GM19043 (cell line): Measurements from ENCODE around the gene ZNF354C.

ENCODE experiments used
- ATAC-seq: cut with Tn5 transposase; IDR thresholded peaks from one replicate; pipeline ENCODE4 v1.9.1; 2021; ENCODE audit warnings: low read depth; ENCODE audit not compliant: unreplicated experiment

The ZNF354C gene

DNA sequence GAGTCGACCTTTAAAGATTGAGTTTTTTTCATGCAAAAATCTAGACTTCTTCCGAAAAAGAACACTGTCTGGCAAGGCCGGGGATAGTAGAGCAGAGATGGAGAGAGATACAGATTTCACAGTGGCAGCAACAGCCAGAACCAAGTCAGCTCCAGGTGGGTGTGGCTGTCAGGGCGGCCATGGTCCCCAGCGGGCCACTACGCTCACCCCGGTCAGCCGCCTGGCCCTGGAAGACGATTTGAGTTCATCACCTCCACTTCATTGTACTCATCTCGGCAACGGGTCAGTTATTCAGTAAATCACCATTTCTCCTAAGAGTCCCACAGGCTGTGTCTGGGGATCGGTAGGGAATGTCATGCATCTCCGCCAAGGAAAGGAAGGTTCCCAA, 53.0 kb downstream of the ZNF354C start:
- no peak for ATAC-seq

DNA sequence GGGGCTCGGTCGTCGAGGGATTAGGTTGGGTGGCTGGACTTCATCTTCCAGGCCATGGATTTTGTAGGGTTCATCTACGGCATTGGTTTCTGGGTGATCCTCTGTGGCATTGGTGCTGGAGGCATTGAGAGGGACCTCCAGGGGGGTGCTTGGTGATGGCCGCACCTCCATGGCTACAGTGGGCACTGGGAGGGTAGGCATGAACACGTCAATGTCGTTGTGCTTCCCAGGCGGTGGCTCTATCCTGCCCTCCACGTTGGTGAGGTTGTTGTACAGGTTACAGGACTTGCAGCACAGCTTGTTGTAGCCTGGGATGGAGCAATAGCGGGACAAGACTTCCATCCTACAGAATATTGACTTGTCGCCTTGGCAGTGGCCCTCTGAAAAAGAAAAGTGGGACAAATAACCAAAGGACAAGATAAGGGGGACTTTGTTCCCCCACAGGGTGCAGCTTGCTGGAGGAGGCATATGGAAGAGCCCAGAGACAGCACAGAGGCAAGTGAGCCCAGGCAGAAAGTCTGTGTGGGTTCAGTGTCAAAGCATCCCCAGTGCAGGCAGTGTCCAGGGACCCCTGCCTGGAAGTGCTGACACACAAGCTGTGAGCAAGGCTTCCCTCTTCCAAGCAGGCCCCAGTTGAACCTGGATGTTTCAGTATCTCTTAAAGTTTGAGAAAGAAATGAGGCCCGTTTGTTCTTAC, 53.9 kb downstream of the ZNF354C start:
- no peak for ATAC-seq

DNA sequence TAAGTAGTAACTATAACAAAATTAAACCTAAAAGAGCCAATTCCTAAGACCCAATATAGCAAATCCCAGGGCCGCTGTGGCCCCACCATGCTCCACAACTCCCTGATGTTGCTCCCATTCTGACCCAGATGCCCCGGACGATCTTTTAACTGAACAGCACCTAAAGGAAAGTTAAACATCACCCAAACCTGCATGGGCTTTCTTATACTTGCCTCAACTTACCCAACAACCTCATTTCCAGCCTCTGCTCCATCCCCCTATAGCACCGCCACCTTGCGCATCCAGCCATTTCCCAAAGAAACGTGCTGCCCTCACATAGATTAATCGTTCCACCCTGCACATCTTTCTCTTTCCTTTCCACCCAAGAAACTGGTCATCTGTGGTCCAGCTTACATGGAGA, 54.6 kb downstream of the ZNF354C start:
- ATAC-seq = no peak

DNA sequence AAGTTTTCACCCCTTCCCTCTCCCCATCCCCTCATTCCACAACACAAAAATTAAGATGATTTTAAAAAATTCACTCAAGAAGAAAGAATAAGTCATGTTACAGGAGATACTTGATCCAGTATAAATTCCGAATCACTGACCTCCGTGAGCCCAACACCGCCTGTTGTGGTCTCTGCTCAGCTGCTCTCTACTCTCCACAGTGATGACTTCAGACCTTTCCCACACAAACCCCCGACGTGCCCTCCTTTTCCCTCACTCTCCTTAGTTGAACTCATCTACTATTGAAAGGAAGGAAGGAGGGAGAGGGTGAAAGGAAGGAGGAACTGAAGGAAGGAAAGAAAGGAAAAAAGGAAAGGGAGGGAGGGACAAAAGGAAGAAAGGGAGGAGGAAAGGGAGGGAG, 55.1 kb downstream of the ZNF354C start:
- no peak for ATAC-seq

DNA sequence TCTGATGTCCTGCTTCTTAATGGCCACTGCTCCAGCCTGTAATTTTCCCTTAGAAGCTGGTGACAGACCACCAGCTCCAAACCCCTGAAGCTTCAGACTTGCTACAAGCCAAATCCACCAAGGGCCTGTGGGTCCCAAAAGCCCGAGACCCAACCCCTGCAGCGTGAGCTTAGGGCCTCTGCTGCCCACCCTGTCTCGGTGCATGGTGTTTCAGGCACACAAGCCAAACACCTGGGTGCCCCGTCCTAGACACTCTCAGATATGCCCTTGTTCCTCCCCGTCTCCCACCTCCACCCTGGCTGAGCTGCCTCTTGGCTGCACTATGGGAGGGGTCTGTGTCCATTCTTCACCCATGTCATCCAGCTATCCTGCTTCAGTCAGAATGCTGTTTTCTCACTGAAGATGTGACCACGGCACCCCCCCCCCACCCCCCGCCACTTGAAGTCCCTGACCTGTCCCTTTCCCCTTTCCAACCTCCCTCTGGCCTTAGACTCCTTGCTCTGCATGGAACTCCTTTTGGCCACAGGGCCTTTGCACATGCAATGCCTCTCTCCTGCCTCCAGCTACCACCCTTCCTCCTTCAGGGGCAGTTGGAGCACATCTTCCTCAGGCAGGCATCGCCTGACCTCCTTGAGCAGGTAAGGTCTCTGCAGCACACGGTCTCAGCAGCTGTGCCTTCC, 55.8 kb downstream of the ZNF354C start:
- no peak for ATAC-seq

DNA sequence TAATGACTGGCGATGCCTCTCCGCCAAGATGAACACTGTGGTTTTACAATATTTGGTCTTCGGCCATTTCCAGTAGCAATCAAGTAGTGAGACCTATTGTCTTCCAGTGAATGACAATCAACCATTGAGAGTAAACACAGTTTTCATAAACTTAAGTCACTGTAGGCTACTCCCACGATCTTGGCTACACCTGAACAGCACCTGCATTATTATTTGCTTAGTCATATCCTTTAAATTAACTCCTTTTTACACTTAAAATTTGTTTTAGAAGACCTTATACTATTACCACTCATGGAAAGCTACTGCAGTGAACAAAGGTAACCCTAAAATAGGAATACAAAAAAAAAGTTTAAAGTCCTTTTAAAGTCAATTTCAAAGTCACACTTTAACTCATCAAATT, 58.2 kb downstream of the ZNF354C start:
- no peak for ATAC-seq

DNA sequence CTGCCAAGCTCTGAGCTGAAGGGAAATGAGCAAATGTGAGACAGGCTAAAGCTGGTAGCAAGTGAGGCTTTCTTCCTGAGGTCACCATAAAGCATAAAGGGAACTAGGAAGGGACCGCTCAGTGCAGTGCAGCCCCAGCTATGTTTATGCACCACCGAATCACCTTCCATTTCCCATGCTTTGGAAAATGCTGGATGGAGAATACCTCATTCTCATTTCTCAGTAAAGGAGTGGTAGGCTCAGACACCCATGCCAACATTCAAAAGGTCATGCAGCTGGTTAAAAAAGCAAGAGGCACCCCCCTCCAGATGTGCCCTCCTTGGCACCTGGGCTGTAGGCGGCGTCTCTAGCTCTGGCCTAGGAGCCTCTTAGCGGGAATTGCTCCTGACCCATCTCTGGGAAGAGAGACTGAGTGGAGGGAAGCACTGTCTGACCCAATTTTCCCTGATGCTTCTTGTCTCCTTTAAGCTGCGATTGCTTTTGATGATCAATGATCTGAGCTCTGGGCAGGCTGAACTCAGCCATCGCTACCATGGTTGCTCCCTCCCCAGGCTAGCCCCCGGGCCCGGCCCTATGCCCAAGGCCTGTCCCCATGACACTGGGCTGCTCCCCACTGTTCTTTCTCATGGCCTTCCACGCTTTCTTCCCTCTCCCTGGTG, 58.7 kb downstream of the ZNF354C start:
- ATAC-seq = no peak

DNA sequence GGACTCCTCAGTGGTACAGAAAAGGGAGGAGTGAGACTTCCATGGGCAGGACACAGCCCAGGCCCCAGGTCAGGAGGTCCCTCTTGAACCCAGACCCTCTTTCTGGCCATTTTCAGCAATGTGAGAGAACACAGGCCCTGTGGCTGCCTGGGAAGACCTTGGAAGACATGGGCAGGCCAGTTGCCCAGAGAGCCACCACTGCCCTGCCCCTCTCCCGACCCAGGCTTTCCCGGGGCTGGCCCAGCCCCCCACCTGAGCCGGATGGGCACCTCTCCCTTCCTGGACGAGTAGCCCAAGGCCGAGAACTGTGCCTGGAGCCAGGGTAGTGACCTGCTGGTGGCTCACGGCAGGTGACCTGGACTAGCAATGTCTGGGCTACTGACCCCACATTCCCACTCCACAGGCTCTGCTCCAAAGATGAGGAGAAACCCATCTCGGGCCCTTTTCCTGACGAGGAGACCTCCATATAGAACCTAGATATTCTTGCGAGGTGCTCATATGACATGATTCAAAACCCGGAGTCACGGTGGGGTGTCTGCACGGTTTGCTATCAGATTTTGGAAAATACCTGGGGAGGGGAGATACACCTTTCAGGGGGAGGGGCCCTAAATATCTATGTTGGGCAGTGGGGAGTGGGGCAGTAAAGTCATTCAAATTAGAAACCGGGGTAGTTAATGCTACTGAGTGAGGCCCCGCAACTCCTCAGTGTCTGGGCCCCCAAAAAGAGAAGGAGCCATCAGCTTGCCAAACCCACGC, 59.4 kb downstream of the ZNF354C start:
- no peak for ATAC-seq

DNA sequence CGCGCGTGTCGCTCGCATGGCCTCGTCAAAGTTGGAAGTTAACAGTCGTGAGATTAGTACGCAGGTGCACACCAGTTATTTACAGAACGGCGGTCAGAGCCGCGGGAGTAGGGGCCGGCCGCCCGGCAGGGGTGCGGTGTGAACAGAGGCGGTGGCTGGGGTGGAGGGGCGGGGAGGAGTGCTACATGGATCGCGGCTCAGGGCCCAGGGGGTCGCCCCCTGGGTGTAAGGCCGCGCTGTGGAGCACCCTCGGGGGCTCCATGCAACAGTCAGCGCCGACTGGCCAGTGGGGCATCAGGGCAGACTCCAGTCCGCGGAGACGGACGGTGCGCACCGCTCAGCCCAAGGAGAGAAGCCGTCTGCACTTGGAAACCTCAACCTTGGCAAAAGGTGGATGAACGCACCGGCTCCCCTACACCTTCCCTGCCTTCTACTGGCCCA, 60.3 kb downstream of the ZNF354C start:
- ATAC-seq = no peak

DNA sequence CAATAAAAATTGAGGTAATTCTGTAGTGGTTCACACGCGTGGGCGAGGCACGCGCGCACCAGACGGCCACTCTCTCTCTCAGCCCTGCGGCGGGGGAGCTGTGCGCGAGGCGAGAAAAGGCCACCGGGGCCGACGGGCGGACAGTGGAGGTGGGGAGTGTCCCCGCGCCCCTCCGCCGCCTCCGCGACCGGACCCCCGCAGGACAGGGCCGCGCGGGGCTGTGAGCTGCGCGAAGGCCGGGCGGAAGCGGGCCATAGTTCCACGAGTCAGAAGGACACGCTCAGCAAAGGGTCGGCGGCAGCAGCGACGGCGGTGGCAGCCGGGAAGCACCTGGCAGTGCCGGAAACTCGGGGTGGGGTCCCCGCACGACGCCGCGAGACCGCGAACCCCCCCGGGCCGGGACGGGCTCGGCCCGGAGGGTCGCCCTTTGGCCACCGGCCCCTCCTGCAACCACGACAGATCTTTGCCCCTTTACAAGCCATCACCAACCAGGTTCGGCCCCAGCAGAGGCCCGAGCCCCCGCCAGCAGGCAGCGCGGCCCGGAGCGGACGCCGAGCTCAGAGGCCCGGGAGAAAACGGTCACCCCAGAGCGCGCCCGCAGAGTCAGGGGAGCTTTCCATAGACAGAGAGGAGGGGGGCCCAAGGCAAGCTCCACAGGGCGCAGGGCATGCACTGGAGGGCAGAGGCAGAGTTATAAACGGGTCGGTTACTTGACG, 60.9 kb downstream of the ZNF354C start:
- ATAC-seq = no peak

DNA sequence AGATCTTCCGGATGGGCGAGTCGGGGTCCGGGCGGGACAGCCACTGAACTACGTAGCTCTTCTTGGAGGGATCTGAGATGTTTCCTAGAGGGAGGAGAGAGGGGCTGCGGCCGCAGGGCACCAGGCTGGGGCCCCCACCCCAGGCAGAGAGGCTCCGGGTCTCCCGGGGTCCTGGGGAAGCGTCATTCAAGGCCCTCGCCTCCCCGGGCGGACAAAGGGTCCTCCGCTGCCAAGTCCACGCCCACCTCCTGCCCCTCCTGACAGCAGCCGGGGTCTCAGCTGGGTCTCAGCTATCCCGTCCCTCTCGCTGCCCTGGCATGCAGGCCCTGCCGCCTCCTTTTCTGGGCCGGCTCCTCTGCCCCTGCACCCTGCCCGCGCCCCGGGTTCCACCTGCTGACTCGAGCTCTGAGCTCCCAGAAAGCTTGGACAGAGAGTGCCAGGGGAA, 61.5 kb downstream of the ZNF354C start:
- ATAC-seq = no peak

DNA sequence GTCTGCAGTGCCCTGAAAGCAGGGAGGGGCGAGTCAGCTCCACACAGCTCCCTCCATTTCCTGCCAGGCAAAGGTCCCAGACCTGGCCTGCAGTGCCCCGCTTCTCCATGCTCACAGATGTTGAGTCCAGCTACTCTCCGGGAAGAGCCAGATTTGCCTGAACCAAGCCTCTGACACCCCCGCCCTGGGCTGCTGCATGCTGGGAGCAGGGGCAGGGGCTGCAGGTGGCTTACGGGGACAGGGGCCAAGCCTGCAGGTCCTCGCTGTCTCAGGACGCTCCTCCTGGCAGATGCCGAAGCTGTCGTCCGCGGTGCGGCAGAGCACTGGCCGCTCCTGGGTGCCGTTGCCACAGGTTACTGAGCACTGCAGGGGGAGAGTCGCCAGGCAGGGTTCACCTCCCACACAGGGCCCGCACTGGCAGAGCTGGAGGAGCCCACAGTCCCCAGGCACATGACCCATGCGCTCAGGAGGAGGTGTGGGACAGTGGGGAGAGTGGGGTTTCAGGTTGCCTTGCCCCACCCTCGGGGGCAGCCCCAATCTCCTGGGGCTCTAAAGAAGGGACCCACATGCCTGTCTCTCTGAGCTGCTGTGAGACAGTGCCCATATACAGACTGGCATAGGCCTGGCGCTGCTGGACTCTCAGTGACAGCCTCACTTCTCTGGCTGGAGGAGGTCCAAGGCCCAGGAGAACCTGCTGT, 62.4 kb downstream of the ZNF354C start:
- no peak for ATAC-seq

DNA sequence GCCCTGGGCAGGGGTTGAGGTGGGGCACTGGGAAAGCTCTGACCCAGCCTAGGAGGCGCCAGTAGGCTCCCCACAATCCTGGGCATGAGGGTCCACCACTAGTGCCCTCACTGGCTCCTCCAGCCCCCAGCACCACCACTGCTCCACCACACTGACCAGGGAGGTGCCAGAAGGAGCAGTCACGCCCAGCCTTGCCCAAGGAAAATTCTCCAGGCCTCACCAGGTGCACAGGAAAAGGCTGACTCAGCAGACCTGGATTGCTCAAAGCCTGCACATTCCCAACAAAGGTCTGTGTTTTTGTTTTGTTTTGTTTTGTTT, 62.9 kb downstream of the ZNF354C start:
- ATAC-seq = no peak

DNA sequence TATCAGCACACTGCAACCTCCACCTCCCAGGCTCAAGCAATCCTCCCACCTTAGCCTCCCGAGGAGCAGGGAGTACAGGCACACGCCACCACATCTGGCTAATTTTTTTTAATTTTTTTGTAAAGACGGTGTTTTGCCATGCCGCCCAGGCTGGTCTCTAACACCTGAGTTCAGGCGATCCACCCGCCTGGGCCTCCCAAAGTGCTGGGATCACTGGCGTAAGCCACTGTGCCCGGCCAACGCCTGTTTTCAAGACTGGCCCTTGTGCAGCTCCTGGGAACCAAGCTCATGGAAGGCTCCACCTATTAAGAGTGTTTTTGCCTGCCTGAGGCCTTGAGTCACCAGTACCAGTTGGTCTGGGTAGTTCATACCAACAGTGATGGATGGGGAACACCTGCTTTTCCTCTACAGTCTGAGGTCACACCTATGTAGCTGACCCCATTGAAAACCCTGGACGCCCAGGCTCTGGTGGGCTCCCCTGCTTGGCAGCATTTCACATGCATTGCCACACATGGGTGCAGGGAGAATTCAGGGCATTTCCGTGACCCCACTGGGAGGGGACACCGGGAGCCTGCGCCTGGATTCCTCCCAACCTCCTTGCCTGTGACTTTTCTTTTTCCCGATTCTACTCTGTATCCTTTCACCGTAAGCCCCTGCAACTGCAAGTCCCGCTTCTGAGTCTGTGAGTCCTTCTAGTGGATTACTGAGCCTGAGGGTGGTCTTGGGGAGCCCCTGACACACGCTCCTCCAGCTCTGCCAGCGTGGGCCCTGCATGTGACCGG, 63.5 kb downstream of the ZNF354C start:
- ATAC-seq = no peak

DNA sequence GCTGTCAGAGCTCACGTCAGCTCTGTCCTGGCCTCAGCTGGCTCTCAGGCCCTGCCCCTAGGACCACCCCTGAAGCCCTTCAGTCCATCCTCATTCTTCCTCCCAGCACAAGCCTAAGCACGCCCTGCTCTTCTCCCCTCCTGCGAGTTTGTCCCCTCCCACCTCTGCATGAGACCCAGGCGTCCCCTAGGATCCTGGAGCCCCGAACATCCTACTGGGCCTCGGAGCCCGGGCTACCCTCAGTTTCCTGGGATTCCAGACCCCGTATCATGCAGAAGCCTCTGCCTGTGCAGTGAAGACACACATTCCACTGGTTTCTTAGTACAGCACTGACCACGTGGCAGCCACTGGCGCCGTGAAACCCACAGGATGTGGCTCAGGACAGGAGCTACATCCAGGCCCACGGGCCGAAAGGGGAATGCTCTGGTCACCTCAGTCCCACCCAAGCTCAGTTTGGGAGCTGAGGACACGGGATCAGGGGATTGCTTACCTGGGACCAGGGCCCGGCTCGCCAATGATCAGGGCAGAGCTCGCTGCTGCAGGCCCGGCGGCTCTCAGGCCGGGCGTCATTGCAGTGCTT, 64.2 kb downstream of the ZNF354C start:
- ATAC-seq = no peak

DNA sequence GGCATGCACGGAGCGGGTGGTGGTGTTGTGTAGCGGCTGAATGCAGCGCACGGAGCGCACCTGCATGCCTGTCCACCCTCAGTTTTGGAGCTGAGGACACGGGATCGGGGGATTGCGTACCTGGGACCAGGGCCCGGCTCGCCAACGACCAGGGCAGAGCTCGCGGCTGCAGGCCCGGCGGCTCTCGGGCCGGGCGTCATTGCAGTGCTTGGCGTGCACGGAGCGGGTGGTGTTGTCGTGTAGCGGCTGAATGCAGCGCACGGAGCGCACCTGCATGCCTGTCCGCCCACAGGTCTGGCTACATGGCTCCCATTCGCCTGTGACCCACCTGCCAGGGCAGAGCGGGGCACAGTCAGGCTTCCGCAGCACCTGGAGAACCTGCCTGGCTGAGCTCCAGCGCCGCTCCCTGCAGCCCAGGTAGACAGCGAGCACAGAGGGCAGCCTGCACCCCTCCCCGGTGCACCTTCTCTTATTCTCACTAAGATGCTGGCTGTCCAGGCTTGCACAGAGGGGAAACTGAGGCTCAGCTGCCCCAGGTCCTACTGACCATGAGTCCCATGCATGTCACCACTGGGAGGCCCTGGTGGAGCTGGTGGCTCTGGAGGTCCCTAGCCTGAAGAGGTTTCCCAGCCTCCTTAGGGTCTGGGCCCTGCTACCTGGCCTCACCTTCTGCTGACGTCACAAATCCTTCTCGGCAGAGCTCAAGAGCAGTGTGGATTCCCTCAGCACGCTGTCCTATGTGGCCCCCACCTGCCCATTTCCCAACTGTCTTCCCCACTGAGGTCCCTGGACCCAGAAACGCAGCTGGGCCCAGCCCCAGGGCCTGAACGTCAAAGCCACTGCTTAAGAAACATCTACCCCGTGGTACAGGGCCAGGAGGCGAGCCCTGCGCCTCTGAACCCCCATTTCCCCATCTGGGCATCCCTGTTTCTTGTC, 64.9 kb downstream of the ZNF354C start:
- no peak for ATAC-seq

DNA sequence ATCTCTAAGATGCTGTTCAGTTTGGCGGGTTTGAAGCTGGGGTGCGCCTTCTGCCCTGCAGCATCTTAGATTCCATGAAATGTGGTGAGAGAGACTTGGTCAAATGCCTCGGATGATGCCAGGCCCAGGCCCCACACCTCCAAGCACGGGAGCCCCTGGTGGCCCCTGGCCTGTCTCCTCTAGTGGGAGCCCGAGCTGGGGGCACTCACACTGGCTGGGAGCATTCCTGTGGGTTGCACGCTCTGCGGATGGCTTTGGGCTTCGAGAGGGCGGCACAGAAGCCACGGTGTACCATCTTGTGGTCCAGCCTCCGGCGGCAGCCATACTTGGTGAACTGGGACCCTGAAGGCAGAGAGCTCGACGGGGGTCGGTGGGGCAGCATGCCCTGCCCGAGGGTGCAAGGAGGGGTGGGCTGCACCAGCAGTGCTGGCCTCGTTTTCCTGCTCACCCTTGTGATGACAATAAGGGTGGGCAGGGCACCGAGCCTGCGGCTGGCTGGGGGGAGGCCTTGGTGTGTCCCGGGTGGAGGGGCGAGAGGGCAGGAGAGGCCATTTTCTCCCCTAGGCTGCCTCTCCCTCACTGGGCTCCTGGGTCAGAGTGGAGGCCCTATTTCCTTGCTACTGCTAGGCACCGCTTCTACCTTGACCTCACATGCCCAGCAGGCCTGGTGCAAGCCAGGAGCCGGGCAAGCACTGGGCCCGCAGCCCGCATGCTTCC, 65.8 kb downstream of the ZNF354C start:
- ATAC-seq = no peak
